IMR-90 (cell line): ENCODE results near the gene MYL12B. TPM values are rescaled to one million over a fixed set of nuclear protein-coding genes. Genes with fewer than 3 reads are reported as not detected.

Source experiments
- ATAC-seq: fragments of 200-7000 bp; cut with Tn5 transposase; 2 replicates; pipeline ENCODE4 v1.9.1; 2020; ENCODE audit warnings: low read depth, mild to moderate bottlenecking, moderate library complexity
- BruUV-seq: library from RNA; stranded (reverse); fragments of 400-500 nt; replicated peaks from 2 replicates; lab custom pipeline; 2021; lab: Mats Ljungman, UMichigan
- CTCF ChIA-PET: fragments of 300-600 bp; formaldehyde crosslinking; extraction: SDS; loops from one replicate; lab custom pipeline; 2021; ENCODE audit warnings: antibody characterized with exemption; lab: Yijun Ruan, JAX
- POLR2A ChIA-PET: fragments of 300-600 bp; sonication (Branson Sonifier 250); formaldehyde crosslinking; loops from one replicate; lab custom pipeline; 2022; ENCODE audit warnings: antibody characterized with exemption; ENCODE audit not compliant: unreplicated experiment; lab: Charles Lee
- DNase-seq: peaks from one replicate; pipeline ENCODE4 v3.0.0; 2013
- H2AFZ ChIP-seq: replicated peaks from 2 replicates; pipeline ENCODE3; 2013; ENCODE audit warnings: low read length, mild to moderate bottlenecking; ENCODE audit not compliant: poor library complexity
- H2AK5ac ChIP-seq: 2 replicates; pipeline ENCODE4 v1.6.1; 2013; ENCODE audit warnings: low read depth, low read length, inconsistent platforms
- H2AK9ac ChIP-seq: replicated peaks from 2 replicates; pipeline ENCODE3; 2013; ENCODE audit warnings: mild to moderate bottlenecking, low read depth, low read length, moderate library complexity; ENCODE audit not compliant: poor library complexity
- H2BK120ac ChIP-seq: 2 replicates; pipeline ENCODE4 v1.6.1; 2013; ENCODE audit warnings: low read depth, low read length, inconsistent platforms
- H2BK15ac ChIP-seq: 3 replicates; pipeline ENCODE4 v1.6.1; 2013; ENCODE audit warnings: low read depth, low read length, inconsistent platforms
- H2BK20ac ChIP-seq: 2 replicates; pipeline ENCODE4 v1.6.1; 2013; ENCODE audit warnings: low read depth, mild to moderate bottlenecking, inconsistent platforms, low read length, moderate library complexity
- H2BK5ac ChIP-seq: 2 replicates; pipeline ENCODE4 v1.6.1; 2013; ENCODE audit warnings: mild to moderate bottlenecking, low read depth, low read length, inconsistent platforms; ENCODE audit not compliant: poor library complexity, severe bottlenecking
- H3K14ac ChIP-seq: replicated peaks from 2 replicates; pipeline ENCODE4 v1.6.1; 2013; ENCODE audit warnings: low read depth, low read length, inconsistent platforms
- H3K18ac ChIP-seq: 2 replicates; pipeline ENCODE4 v1.6.1; 2013; ENCODE audit warnings: low read depth, low read length, control low read depth
- H3K23ac ChIP-seq: 2 replicates; pipeline ENCODE4 v1.6.1; 2013; ENCODE audit warnings: low read depth, low read length, inconsistent platforms
- H3K27ac ChIP-seq: 2 replicates; pipeline ENCODE4 v1.5.1; 2013; ENCODE audit warnings: mild to moderate bottlenecking, control low read depth, low read length; ENCODE audit not compliant: insufficient read depth
- H3K27me3 ChIP-seq: 2 replicates; pipeline ENCODE4 v1.6.1; 2013; ENCODE audit warnings: low read length; ENCODE audit not compliant: control insufficient read depth, insufficient read depth
- H3K36me3 ChIP-seq: 2 replicates; pipeline ENCODE4 v1.6.1; 2013; ENCODE audit warnings: low read length, mixed read lengths; ENCODE audit not compliant: control insufficient read depth, insufficient read depth
- H3K4ac ChIP-seq: 2 replicates; pipeline ENCODE4 v1.6.1; 2013; ENCODE audit warnings: low read depth, low read length, inconsistent platforms
- H3K4me1 ChIP-seq: 2 replicates; pipeline ENCODE4 v1.6.1; 2013; ENCODE audit warnings: low read length, mixed read lengths; ENCODE audit not compliant: control insufficient read depth, insufficient read depth
- H3K4me2 ChIP-seq: 2 replicates; pipeline ENCODE4 v1.6.1; 2013; ENCODE audit warnings: low read depth, mild to moderate bottlenecking, control low read depth, low read length, moderate library complexity
- H3K4me3 ChIP-seq: 2 replicates; pipeline ENCODE4 v1.5.1; 2013; ENCODE audit warnings: low read depth, mild to moderate bottlenecking, control low read depth, low read length, moderate library complexity; ENCODE audit not compliant: insufficient read depth
- H3K56ac ChIP-seq: 2 replicates; pipeline ENCODE4 v1.6.1; 2013; ENCODE audit warnings: low read length, inconsistent platforms; ENCODE audit not compliant: insufficient read depth; ENCODE audit errors: extremely low read depth
- H3K79me1 ChIP-seq, 2 experiments: 2 replicates each; pipeline ENCODE4 v1.6.1; 2013; ENCODE audit warnings: low read length in 2 of 2, inconsistent platforms in 1 of 2, low read depth in 1 of 2
- H3K9ac ChIP-seq: 2 replicates; pipeline ENCODE4 v1.6.1; 2013; ENCODE audit warnings: low read depth, low read length, control low read depth
- H3K9me1 ChIP-seq: 2 replicates; pipeline ENCODE4 v1.6.1; 2013; ENCODE audit warnings: low read length, inconsistent platforms; ENCODE audit not compliant: insufficient read depth
- H3K9me3 ChIP-seq: 2 replicates; pipeline ENCODE4 v1.6.1; 2013; ENCODE audit warnings: low read length; ENCODE audit not compliant: control insufficient read depth, insufficient read depth
- H4K20me1 ChIP-seq: 2 replicates; pipeline ENCODE4 v1.6.1; 2013; ENCODE audit warnings: low read length, inconsistent platforms; ENCODE audit not compliant: insufficient read depth
- H4K5ac ChIP-seq: 2 replicates; pipeline ENCODE4 v1.6.1; 2013; ENCODE audit warnings: mild to moderate bottlenecking, low read depth, low read length, control low read depth
- H4K8ac ChIP-seq, 2 experiments: 2 replicates each; pipeline ENCODE4 v1.6.1; 2013; ENCODE audit warnings: low read depth in 2 of 2, low read length in 2 of 2, control low read depth in 1 of 2, inconsistent platforms in 1 of 2
- H4K91ac ChIP-seq: 2 replicates; pipeline ENCODE4 v1.6.1; 2013; ENCODE audit warnings: low read depth, low read length, inconsistent platforms; ENCODE audit not compliant: insufficient read depth
- CTCF ChIP-seq: conservative IDR thresholded peaks from 2 replicates; pipeline ENCODE4 v1.5.1; 2012; ENCODE audit warnings: mild to moderate bottlenecking, low read depth, low read length, improper control_type of control experiment
- ELK1 ChIP-seq: fragments of 150-350 bp; IDR thresholded peaks from 2 replicates; pipeline ENCODE4 v1.6.1; 2016; ENCODE audit warnings: low read depth, mild to moderate bottlenecking, low read length, moderate library complexity, borderline replicate concordance
- MXI1 ChIP-seq: IDR thresholded peaks from 2 replicates; pipeline ENCODE4 v1.6.1; 2012; ENCODE audit warnings: low read depth, mild to moderate bottlenecking, low read length, moderate library complexity, borderline replicate concordance
- POLR2A ChIP-seq: IDR thresholded peaks from 2 replicates; pipeline ENCODE4 v1.6.1; 2012; ENCODE audit warnings: mild to moderate bottlenecking, low read depth, low read length
- RAD21 ChIP-seq: IDR thresholded peaks from 2 replicates; pipeline ENCODE4 v1.6.1; 2012; ENCODE audit warnings: low read length, improper control_type of control experiment
- RFX5 ChIP-seq: IDR thresholded peaks from 2 replicates; pipeline ENCODE4 v1.8.0; 2012; ENCODE audit warnings: low read depth, mild to moderate bottlenecking, low read length, moderate library complexity
- USF2 ChIP-seq: fragments of 150-350 bp; IDR thresholded peaks from 2 replicates; pipeline ENCODE4 v1.6.1; 2017; ENCODE audit warnings: mild to moderate bottlenecking, antibody characterized with exemption, low read length, low read depth
- WGBS, 2 experiments: methylation state at CpG; one replicate each; pipeline versions ENCODE4 v1.1.5 to v1.1.7; 2013; ENCODE audit warnings: missing lambda C conversion rate in 2 of 2; ENCODE audit not compliant: insufficient read length in 1 of 2; ENCODE audit errors: extremely low coverage in 2 of 2; 5-methylcytosine and 5-hydroxymethylcytosine counted together
- dilution Hi-C: fragments of 300-500 bp; cut with HindIII; formaldehyde crosslinking; loops from one replicate; pipeline ENCODE4 v1.14.3; 2018; ENCODE audit warnings: low sequenced_read_pairs; ENCODE audit not compliant: unreplicated experiment
- in situ Hi-C: fragments of 300-500 bp; cut with MboI; formaldehyde crosslinking; loops from 3 replicates; pipeline ENCODE4 v1.14.3; 2019; ENCODE audit warnings: low sequenced_read_pairs, inconsistent platforms, mixed read lengths
- intact Hi-C: fragments of 100-400 bp; cut with micrococcal nuclease; formaldehyde crosslinking; loops from 2 replicates; pipeline ENCODE4 v1.10.0; 2022
- polyA plus RNA-seq, 3 experiments: library from polyadenylated mRNA; depleted of rRNA; stranded (reverse); fragments of >200 nt; gene quantifications; 2 replicates each; pipeline ENCODE4 v1.2.3, GENCODE V29; 2012; ENCODE audit warnings: low replicate concordance in 1 of 3
- total RNA-seq: library from RNA; depleted of rRNA; stranded (reverse); fragments of >200 nt; gene quantifications from 2 replicates; pipeline ENCODE4 v1.2.3, GENCODE V29; 2012

MYL12B gene
- total and polyA plus RNA-seq, 2 of the 4 experiments (the other 2 are of a cell fraction): 692 to 816 TPM

GRCh38 chr18:3238742-3239141, 23.2 kb upstream of the MYL12B start:
- no TSS peak for BruUV-seq
- Histone ChIP-seq H4K5ac (no peak overlapping the region), H3K4ac (no peak overlapping the region), H3K36me3 (no peaks in the 10 kb centered on the region), H2BK120ac (no peak overlapping the region), H3K9me3 (no peaks in the 10 kb centered on the region), H3K23ac (no peak overlapping the region), H3K56ac (no peak overlapping the region), H3K18ac (no peak overlapping the region), H3K27ac (no peak overlapping the region), H2AK9ac (no peak overlapping the region), H3K27me3 (no peaks in the 10 kb centered on the region; the same call in 1 of the 2 replicates), H3K4me1 (no peaks in the 10 kb centered on the region), H2BK15ac (no peak overlapping the region), H3K9ac (no peak overlapping the region), H4K20me1 (no peaks in the 10 kb centered on the region), H3K14ac (no peak overlapping the region), H3K79me1 (no peaks in the 10 kb centered on the region), H4K8ac (no peak overlapping the region), H4K91ac (no peak overlapping the region), H2AK5ac (no peak overlapping the region), H3K4me3 (no peak overlapping the region), H2BK5ac (no peak overlapping the region), H3K9me1 (no peaks in the 10 kb centered on the region), H2BK20ac (no peak overlapping the region), H3K4me2 (no peak overlapping the region), H2AFZ (no peak overlapping the region)
- in situ Hi-C loops: no loop called here
- intact Hi-C loops: no loop called here
- ChIA-PET POLR2A (no interaction called here), CTCF (interaction anchor here (0.8 kb wide), 1 partner anchor 462 kb away, joined by 3 read pairs; no protein-coding TSS in a partner anchor)
- dilution Hi-C loops: no loop called here
- DNase-seq (no peak), ATAC-seq (peak; percentile 64; the same call in 1 of the 2 replicates)
- 86% methylated on average over 1 of the region's 2 CpGs; no CpG with 5 or more reads in 1 of the 2 experiments for WGBS, 2 experiments
- TF ChIP-seq MXI1 (no peak), CTCF (0 out of 2 replicates have a peak, but pooled peaks have one; percentile 14), POLR2A (no peak), ELK1 (no peak), RFX5 (no peak), USF2 (no peak), RAD21 (no peak)
